CD14-positive monocyte (primary cell): Measurements from ENCODE around the gene HLA-DRA. TPM values are rescaled to one million over a fixed set of nuclear protein-coding genes. Genes with fewer than 3 reads are reported as not detected.

ENCODE experiments used
- DNase-seq, 3 donors: peaks; one replicate each; pipeline ENCODE4 v3.0.0-alpha.2; 2011 to 2022
- H2AFZ ChIP-seq: 2 replicates; pipeline ENCODE4 v1.6.0; 2012; ENCODE audit warnings: mild to moderate bottlenecking, low read depth, low read length, inconsistent platforms; ENCODE audit not compliant: insufficient read depth, poor library complexity, severe bottlenecking
- H3K27ac ChIP-seq, 2 donors: 1 replicate in 1 of 2; 2 replicates in 1 of 2; pipeline ENCODE4 v1.5.1; 2012 to 2013; ENCODE audit warnings: low read length in 2 of 2, control low read depth in 1 of 2, inconsistent platforms in 1 of 2, low read depth in 1 of 2, mild to moderate bottlenecking in 1 of 2
- H3K27me3 ChIP-seq, 2 donors: one replicate each; pipeline versions ENCODE4 v1.6.0 to v1.6.1; 2011 to 2013; ENCODE audit warnings: low read length in 2 of 2; ENCODE audit not compliant: control insufficient read depth in 2 of 2, insufficient read depth in 2 of 2
- H3K36me3 ChIP-seq, 2 donors: replicated peaks in 1 of 2; 1 replicate in 1 of 2; 2 replicates in 1 of 2; pipeline versions ENCODE4 v1.5.1 to v1.6.1; 2012 to 2013; ENCODE audit warnings: low read length in 2 of 2, control low read depth in 1 of 2, inconsistent platforms in 1 of 2, mild to moderate bottlenecking in 1 of 2; ENCODE audit not compliant: insufficient read depth in 2 of 2, control insufficient read depth in 1 of 2
- H3K4me1 ChIP-seq, 2 donors: 1 replicate in 1 of 2; 2 replicates in 1 of 2; pipeline versions ENCODE4 v1.5.1 to v1.6.1; 2012 to 2013; ENCODE audit warnings: low read length in 2 of 2, control low read depth in 1 of 2, inconsistent platforms in 1 of 2, mild to moderate bottlenecking in 1 of 2, moderate library complexity in 1 of 2; ENCODE audit not compliant: insufficient read depth in 2 of 2, control insufficient read depth in 1 of 2
- H3K4me2 ChIP-seq: replicated peaks from 2 replicates; pipeline ENCODE3; 2012; ENCODE audit warnings: low read length, moderate library complexity, mild to moderate bottlenecking; ENCODE audit not compliant: poor library complexity, severe bottlenecking; ENCODE audit errors: extremely low read depth
- H3K4me3 ChIP-seq, 3 experiments: fragments of 200-600 bp in 1 of 3; sonication (generic) in 1 of 3; replicated peaks in 1 of 3; 1 replicate in 2 of 3; 2 replicates in 1 of 3; pipeline ENCODE4 v1.5.1; 2011 to 2013; ENCODE audit warnings: low read length in 3 of 3, mild to moderate bottlenecking in 3 of 3, control low read depth in 2 of 3, low read depth in 2 of 3, inconsistent platforms in 1 of 3, moderate library complexity in 1 of 3
- H3K79me2 ChIP-seq: 2 replicates; pipeline ENCODE4 v1.6.0; 2012; ENCODE audit warnings: mild to moderate bottlenecking, control low read depth, inconsistent platforms, low read length, moderate library complexity; ENCODE audit not compliant: insufficient read depth
- H3K9ac ChIP-seq: 2 replicates; pipeline ENCODE4 v1.6.0; 2017; ENCODE audit warnings: low read length, mild to moderate bottlenecking; ENCODE audit not compliant: insufficient read depth, poor library complexity, severe bottlenecking
- H3K9me3 ChIP-seq, 2 donors: replicated peaks in 1 of 2; 1 replicate in 1 of 2; 2 replicates in 1 of 2; pipeline versions ENCODE4 v1.5.1 to v1.6.1; 2012 to 2013; ENCODE audit warnings: low read length in 2 of 2, control low read depth in 1 of 2; ENCODE audit not compliant: control insufficient read depth in 1 of 2, insufficient read depth in 1 of 2
- H4K20me1 ChIP-seq: 2 replicates; pipeline ENCODE4 v1.6.0; 2012; ENCODE audit warnings: mild to moderate bottlenecking, low read length, control low read depth, moderate library complexity; ENCODE audit not compliant: insufficient read depth
- H3K27ac Mint-ChIP-seq, 7 donors: one replicate each; pipeline ENCODE4 v1.8.0; 2020; ENCODE audit warnings: mild to moderate bottlenecking in 7 of 7, mixed read lengths in 7 of 7, moderate library complexity in 6 of 7, inconsistent platforms in 2 of 7
- H3K27me3 Mint-ChIP-seq, 3 donors: one replicate each; pipeline ENCODE4 v1.8.0; 2021 to 2022; ENCODE audit warnings: low read depth in 3 of 3, mild to moderate bottlenecking in 3 of 3, mixed read lengths in 3 of 3, moderate library complexity in 3 of 3, inconsistent platforms in 1 of 3
- H3K36me3 Mint-ChIP-seq, 2 donors: one replicate each; pipeline ENCODE4 v1.8.0; 2020; ENCODE audit warnings: mixed read lengths in 2 of 2, inconsistent platforms in 1 of 2, mild to moderate bottlenecking in 1 of 2
- H3K4me1 Mint-ChIP-seq: one replicate; pipeline ENCODE4 v1.8.0; 2020; ENCODE audit warnings: mild to moderate bottlenecking, mixed read lengths
- H3K4me3 Mint-ChIP-seq, 2 donors: one replicate each; pipeline ENCODE4 v1.8.0; 2020; ENCODE audit warnings: mild to moderate bottlenecking in 2 of 2, mixed read lengths in 2 of 2, moderate library complexity in 1 of 2
- H3K9me3 Mint-ChIP-seq, 7 donors: one replicate each; pipeline ENCODE4 v1.8.0; 2020 to 2022; ENCODE audit warnings: mixed read lengths in 7 of 7, mild to moderate bottlenecking in 6 of 7, moderate library complexity in 6 of 7, inconsistent platforms in 2 of 7
- whole genome bisulfite sequencing: methylation state at CpG from one replicate; pipeline ENCODE4 v1.1.5; 2013; ENCODE audit warnings: missing lambda C conversion rate; ENCODE audit not compliant: insufficient coverage; 5-methylcytosine and 5-hydroxymethylcytosine counted together
- intact Hi-C, 2 donors: fragments of 100-400 bp; cut with micrococcal nuclease; formaldehyde crosslinking; loops; one replicate each; pipeline versions ENCODE4 v1.15.0 to v1.15.1; 2023
- polyA plus RNA-seq, 3 donors: library from polyadenylated mRNA; depleted of rRNA in 1 of 3; unstranded in 2 of 3; stranded (reverse) in 1 of 3; fragments of 300-500 nt in 2 of 3; fragments of >200 nt in 1 of 3; fragmentation: Illumina TruSeq in 2 of 3; gene quantifications; 1 replicate in 2 of 3; 2 replicates in 1 of 3; pipeline ENCODE4 v1.2.3, GENCODE V29; 2012 to 2021
- TF ChIP-seq, protein P1 (sequence below): fragments of 200-600 bp; IDR thresholded peaks from one replicate; pipeline ENCODE4 v1.8.0; 2022; ENCODE audit warnings: antibody characterized with exemption, mild to moderate bottlenecking

Gene HLA-DRA
- polyA plus RNA-seq, 3 donors: 4,194 to 5,181 (median 4,943) TPM

DNA sequence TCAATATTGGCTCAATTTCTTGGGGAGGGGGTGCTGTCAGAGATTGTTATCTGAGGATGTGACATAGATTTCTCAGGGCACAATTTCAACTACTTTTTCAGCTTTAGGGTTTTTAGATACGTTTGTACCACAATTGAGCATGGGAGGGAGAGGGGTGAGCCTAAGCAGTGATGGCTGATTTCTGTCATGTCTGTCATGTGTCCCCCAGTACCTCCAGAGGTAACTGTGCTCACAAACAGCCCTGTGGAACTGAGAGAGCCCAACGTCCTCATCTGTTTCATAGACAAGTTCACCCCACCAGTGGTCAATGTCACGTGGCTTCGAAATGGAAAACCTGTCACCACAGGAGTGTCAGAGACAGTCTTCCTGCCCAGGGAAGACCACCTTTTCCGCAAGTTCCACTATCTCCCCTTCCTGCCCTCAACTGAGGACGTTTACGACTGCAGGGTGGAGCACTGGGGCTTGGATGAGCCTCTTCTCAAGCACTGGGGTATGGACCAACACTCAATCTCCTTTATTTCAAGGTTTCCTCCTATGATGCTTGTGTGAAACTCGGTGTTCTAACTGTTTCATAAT, 3.4 kb downstream of the HLA-DRA start:
- H3K4me3 Mint-ChIP-seq: peak overlapping the region; percentile 94 to 97
- H3K27me3 ChIP-seq: no peaks in the 10 kb centered on the region
- no peak for DNase-seq
- peaks cover 53% of the 10 kb centered on the region for H3K4me1 Mint-ChIP-seq
- TF ChIP-seq, protein P1, sequence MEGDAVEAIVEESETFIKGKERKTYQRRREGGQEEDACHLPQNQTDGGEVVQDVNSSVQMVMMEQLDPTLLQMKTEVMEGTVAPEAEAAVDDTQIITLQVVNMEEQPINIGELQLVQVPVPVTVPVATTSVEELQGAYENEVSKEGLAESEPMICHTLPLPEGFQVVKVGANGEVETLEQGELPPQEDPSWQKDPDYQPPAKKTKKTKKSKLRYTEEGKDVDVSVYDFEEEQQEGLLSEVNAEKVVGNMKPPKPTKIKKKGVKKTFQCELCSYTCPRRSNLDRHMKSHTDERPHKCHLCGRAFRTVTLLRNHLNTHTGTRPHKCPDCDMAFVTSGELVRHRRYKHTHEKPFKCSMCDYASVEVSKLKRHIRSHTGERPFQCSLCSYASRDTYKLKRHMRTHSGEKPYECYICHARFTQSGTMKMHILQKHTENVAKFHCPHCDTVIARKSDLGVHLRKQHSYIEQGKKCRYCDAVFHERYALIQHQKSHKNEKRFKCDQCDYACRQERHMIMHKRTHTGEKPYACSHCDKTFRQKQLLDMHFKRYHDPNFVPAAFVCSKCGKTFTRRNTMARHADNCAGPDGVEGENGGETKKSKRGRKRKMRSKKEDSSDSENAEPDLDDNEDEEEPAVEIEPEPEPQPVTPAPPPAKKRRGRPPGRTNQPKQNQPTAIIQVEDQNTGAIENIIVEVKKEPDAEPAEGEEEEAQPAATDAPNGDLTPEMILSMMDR: no peak
- peaks cover 41 to 51% of the 10 kb centered on the region in 2 donors for H3K4me1 ChIP-seq
- H3K4me2 ChIP-seq: peak overlapping the region; percentile 98
- H3K36me3 ChIP-seq: peaks cover 29 to 51% of the 10 kb centered on the region in 2 donors
- 86% methylated on average over 6 of the region's 8 CpGs for WGBS
- no peak overlapping the region for H3K9ac ChIP-seq
- peaks cover 44% of the 10 kb centered on the region for H3K79me2 ChIP-seq
- H2AFZ ChIP-seq: no peak overlapping the region
- H3K9me3 Mint-ChIP-seq: peaks cover 0 to 9% (median 2%) of the 10 kb centered on the region in 7 donors
- intact Hi-C loops: no loop called here
- peaks cover 0 to 3% (median 2%) of the 10 kb centered on the region in 3 donors for H3K27me3 Mint-ChIP-seq
- H3K27ac ChIP-seq: peak overlapping the region; percentile 53 to 58
- peak overlapping the region in 1 of 3 experiments; percentile 99 for H3K4me3 ChIP-seq
- H4K20me1 ChIP-seq: peaks cover 38% of the 10 kb centered on the region
- no peaks in the 10 kb centered on the region for H3K9me3 ChIP-seq
- peak overlapping the region; percentile 60 to 100 (median 99) for H3K27ac Mint-ChIP-seq
- H3K36me3 Mint-ChIP-seq: peaks cover 61 to 66% of the 10 kb centered on the region in 2 donors

- peaks cover 29 to 51% of the 10 kb centered on the region in 2 donors for H3K36me3 ChIP-seq
- H3K4me3 ChIP-seq: no peak overlapping the region
- Mint-ChIP-seq H3K27me3 (peaks cover 0 to 3% (median 2%) of the 10 kb centered on the region in 3 donors), H3K4me3 (no peak overlapping the region), H3K36me3 (peaks cover 56 to 57% of the 10 kb centered on the region in 2 donors), H3K9me3 (peaks cover 2 to 12% (median 7%) of the 10 kb centered on the region in 7 donors), H3K27ac (peak overlapping the region in 2 of 7 donors; percentile 9 to 48), H3K4me1 (peaks cover 41% of the 10 kb centered on the region)
- peaks cover 27 to 37% of the 10 kb centered on the region in 2 donors for H3K4me1 ChIP-seq
- no peak overlapping the region for H3K4me2 ChIP-seq
- H3K9ac ChIP-seq: no peak overlapping the region
- H3K9me3 ChIP-seq: no peaks in the 10 kb centered on the region
- H3K27ac ChIP-seq: no peak overlapping the region
- intact Hi-C loops: no loop called here
- H3K79me2 ChIP-seq: peaks cover 40% of the 10 kb centered on the region
- H3K27me3 ChIP-seq: no peaks in the 10 kb centered on the region
- no peak overlapping the region for H2AFZ ChIP-seq
- 61% methylated on average over 2 of the region's 2 CpGs for WGBS
- H4K20me1 ChIP-seq: peaks cover 38% of the 10 kb centered on the region
- TF ChIP-seq, protein P1: no peak
- DNase-seq: no peak
These were observed 4.7 kb downstream of the HLA-DRA start for GRCh38 chr6:32444433-32444832.
